Muscle layer of duodenum (tissue), 2 donors: ENCODE data around the gene REX1BD.
"Not testable (repeated sequence)": the region's sequence is repeated elsewhere in the genome, so short reads cannot be mapped to it uniquely, and the experiment has no call there.

Experiments used
- H3K27ac ChIP-seq: one replicate; pipeline ENCODE4 v1.7.0; 2013; ENCODE audit warnings: mild to moderate bottlenecking, low read length
- H3K27me3 ChIP-seq: one replicate; pipeline ENCODE4 v1.7.0; 2013; ENCODE audit warnings: low read depth, mild to moderate bottlenecking, control low read depth, low read length
- H3K36me3 ChIP-seq, 2 donors: one replicate each; pipeline ENCODE4 v1.7.0; 2013; ENCODE audit warnings: low read length in 2 of 2, control low read depth in 1 of 2, mild to moderate bottlenecking in 1 of 2; ENCODE audit not compliant: insufficient read depth in 2 of 2, control insufficient read depth in 1 of 2
- H3K4me1 ChIP-seq, 2 donors: one replicate each; pipeline ENCODE4 v1.7.0; 2013; ENCODE audit warnings: low read length in 2 of 2, mild to moderate bottlenecking in 2 of 2, control low read depth in 1 of 2, moderate library complexity in 1 of 2; ENCODE audit not compliant: insufficient read depth in 2 of 2, control insufficient read depth in 1 of 2
- H3K4me3 ChIP-seq, 2 donors: one replicate each; pipeline ENCODE4 v1.7.0; 2013; ENCODE audit warnings: low read length in 2 of 2, low read depth in 1 of 2, mild to moderate bottlenecking in 1 of 2
- H3K9me3 ChIP-seq, 2 donors: one replicate each; pipeline ENCODE4 v1.7.0; 2013; ENCODE audit warnings: low read length in 2 of 2, control low read depth in 1 of 2, mild to moderate bottlenecking in 1 of 2; ENCODE audit not compliant: control insufficient read depth in 1 of 2
- donor health status: healthy.

REX1BD gene

GRCh38 chr19:18588611-18589379 is at the start of gene REX1BD:
REX1BD (plus strand) TSS chr19:18588798; CDS start chr19:18588802, 4 bp downstream.
- Histone ChIP-seq H3K9me3 (no peaks in the 10 kb centered on the region), H3K4me1 (peaks cover 9 to 16% of the 10 kb centered on the region in 2 donors), H3K4me3 (peak within 1 kb of the TSS; percentile 53 to 97), H3K27ac (no peak within 1 kb of the TSS), H3K36me3 (peaks cover 5 to 8% of the 10 kb centered on the region in 2 donors), H3K27me3 (no peaks in the 10 kb centered on the region)

GRCh38 chr19:18539372-18539771 is 49.2 kb upstream of the REX1BD start:
- Histone ChIP-seq H3K4me1 (peaks cover 5 to 21% of the 10 kb centered on the region in 2 donors), H3K36me3 (peaks cover 18 to 57% of the 10 kb centered on the region in 2 donors), H3K9me3 (no peaks in the 10 kb centered on the region), H3K4me3 (no peak overlapping the region), H3K27me3 (no peaks in the 10 kb centered on the region), H3K27ac (no peak overlapping the region)

- H3K4me3 ChIP-seq, H3K9me3 ChIP-seq: not testable (repeated sequence)
- H3K36me3 ChIP-seq, result peaks cover 18 to 56% of the 10 kb centered on the region in 2 donors
Observed at GRCh38 chr19:18540200-18540599, 48.4 kb upstream of the REX1BD start.

GRCh38 chr19:18541258-18541991 is 47.2 kb upstream of the REX1BD start:
- Histone ChIP-seq H3K27ac (no peak overlapping the region), H3K4me1 (peaks cover 5 to 21% of the 10 kb centered on the region in 2 donors), H3K36me3 (peaks cover 14 to 46% of the 10 kb centered on the region in 2 donors), H3K9me3 (no peaks in the 10 kb centered on the region), H3K27me3 (no peaks in the 10 kb centered on the region), H3K4me3 (no peak overlapping the region)

More at GRCh38 chr19:18540200-18540599, 48.4 kb upstream of the REX1BD start:
- not testable (repeated sequence) for H3K27me3 ChIP-seq, H3K27ac ChIP-seq
- H3K4me1 ChIP-seq, result peaks cover 5 to 21% of the 10 kb centered on the region in 2 donors

GRCh38 chr19:18541992-18542940 is 46.3 kb upstream of the REX1BD start:
- peak overlapping the region; percentile 56 for H3K27ac ChIP-seq
- H3K4me1 ChIP-seq, result peaks cover 5 to 21% of the 10 kb centered on the region in 2 donors
- H3K9me3 ChIP-seq, result no peaks in the 10 kb centered on the region
- H3K4me3 ChIP-seq, result peak overlapping the region; percentile 60 to 63
- H3K36me3 ChIP-seq, result peaks cover 14 to 38% of the 10 kb centered on the region in 2 donors
- no peaks in the 10 kb centered on the region for H3K27me3 ChIP-seq

- H3K4me3 ChIP-seq, result peak within 1 kb of the TSS; percentile 60 to 63
- H3K27ac ChIP-seq, result peak within 1 kb of the TSS; percentile 56
Observed at GRCh38 chr19:18542941-18543813, 45.4 kb upstream of the REX1BD start, which contains the start of gene FKBP8. FKBP8 (minus strand) TSS chr19:18543573; CDS start chr19:18541970, 1,603 bp downstream.

GRCh38 chr19:18543814-18544475 is 44.7 kb upstream of the REX1BD start:
- no peaks in the 10 kb centered on the region for H3K27me3 ChIP-seq
- peak overlapping the region; percentile 29 to 52 for H3K4me3 ChIP-seq
- no peaks in the 10 kb centered on the region for H3K9me3 ChIP-seq
- H3K4me1 ChIP-seq, result peaks cover 5 to 21% of the 10 kb centered on the region in 2 donors
- peak overlapping the region; percentile 40 for H3K27ac ChIP-seq
- H3K36me3 ChIP-seq, result peaks cover 14 to 24% of the 10 kb centered on the region in 2 donors

More at GRCh38 chr19:18542941-18543813, 45.4 kb upstream of the REX1BD start, which contains the start of gene FKBP8:
- peaks cover 14 to 29% of the 10 kb centered on the region in 2 donors for H3K36me3 ChIP-seq
- no peaks in the 10 kb centered on the region for H3K9me3 ChIP-seq
- H3K27me3 ChIP-seq, result no peaks in the 10 kb centered on the region
- peaks cover 5 to 21% of the 10 kb centered on the region in 2 donors for H3K4me1 ChIP-seq

- Histone ChIP-seq H3K4me3 (no peak overlapping the region), H3K4me1 (no peaks in the 10 kb centered on the region), H3K36me3 (no peaks in the 10 kb centered on the region), H3K27ac (no peak overlapping the region), H3K27me3 (no peaks in the 10 kb centered on the region), H3K9me3 (no peaks in the 10 kb centered on the region)
Observed at GRCh38 chr19:18551631-18552030, 37.0 kb upstream of the REX1BD start.

- no peaks in the 10 kb centered on the region for H3K9me3 ChIP-seq
- H3K27ac ChIP-seq, result peak within 1 kb of the TSS; percentile 96
- peak within 1 kb of the TSS; percentile 90 to 93 for H3K4me3 ChIP-seq
- no peaks in the 10 kb centered on the region for H3K27me3 ChIP-seq
- peaks cover 0 to 18% of the 10 kb centered on the region in 2 donors for H3K4me1 ChIP-seq
- peaks cover 5 to 13% of the 10 kb centered on the region in 2 donors for H3K36me3 ChIP-seq
Observed at GRCh38 chr19:18557411-18558201, 31.0 kb upstream of the REX1BD start, which contains the start of gene KXD1. KXD1 (plus strand) TSS chr19:18557870; CDS start chr19:18562057, 4,187 bp downstream.
